Measurements from ENCODE around the gene NAGPA. TPM values are rescaled to one million over a fixed set of nuclear protein-coding genes. Genes with fewer than 3 reads are reported as not detected.
"Not testable (repeated sequence)": the region's sequence is repeated elsewhere in the genome, so short reads cannot be mapped to it uniquely, and the experiment has no call there.

Gene NAGPA
- total RNA-seq, 1 experiment from 2014 or later, result 12.5 TPM

- TF ChIP-seq PRDM15 (CRISPR knock-in tag; IDR thresholded peaks at IDR 0.05), result no peak
- no peak for TF ChIP-seq EMX1 (CRISPR knock-in tag; IDR thresholded peaks at IDR 0.05)
- no peak for TF ChIP-seq TEAD4 (CRISPR knock-in tag; IDR thresholded peaks at IDR 0.05)
- no peak for TF ChIP-seq ATF3 (CRISPR knock-in tag; conservative IDR thresholded peaks at IDR 0.05)
These were observed 11.9 kb upstream of the NAGPA start (continued) for GRCh38 chr16:5045499-5046115.

GRCh38 chr16:5044581-5044980, 10.8 kb upstream of the NAGPA start:
- H3K9me3 Mint-ChIP-seq, POLR2A ChIA-PET: not testable (repeated sequence)
- peaks cover 12% of the 10 kb centered on the region for H3K27me3 Mint-ChIP-seq (ENCODE audit: low read depth)

GRCh38 chr16:5044011-5044540, 10.3 kb upstream of the NAGPA start:
- no peak for DNase-seq (ENCODE audit: low spot score)
- CTCF ChIA-PET, result no interaction called here
- TF ChIP-seq ESRRA (CRISPR knock-in tag; IDR thresholded peaks at IDR 0.05; ENCODE audit: borderline replicate concordance) (no peak), TEAD4 (CRISPR knock-in tag; IDR thresholded peaks at IDR 0.05) (no peak), ATF6 (CRISPR knock-in tag; IDR thresholded peaks at IDR 0.05) (no peak), ZNF671 (CRISPR knock-in tag; IDR thresholded peaks at IDR 0.05) (no peak), ETV6 (CRISPR knock-in tag; IDR thresholded peaks at IDR 0.05) (no peak), USF2 (CRISPR knock-in tag; IDR thresholded peaks at IDR 0.05) (no peak), FOXJ3 (CRISPR knock-in tag; IDR thresholded peaks at IDR 0.05; ENCODE audit: borderline replicate concordance) (no peak), AFF4 (CRISPR knock-in tag; IDR thresholded peaks at IDR 0.05; ENCODE audit: borderline replicate concordance) (no peak), FOXP1 (CRISPR knock-in tag; IDR thresholded peaks at IDR 0.05; ENCODE audit: borderline replicate concordance) (no peak), ZNF423 (CRISPR knock-in tag; IDR thresholded peaks at IDR 0.05) (no peak), ERG (CRISPR knock-in tag; IDR thresholded peaks at IDR 0.05) (no peak), ELF4 (CRISPR knock-in tag; IDR thresholded peaks at IDR 0.05; ENCODE audit: low read depth) (no peak), USF1 (CRISPR knock-in tag; IDR thresholded peaks at IDR 0.05) (no peak)

More at GRCh38 chr16:5044581-5044980, 10.8 kb upstream of the NAGPA start:
- not testable (repeated sequence) for DNase-seq (ENCODE audit: low spot score); H3K27ac Mint-ChIP-seq; H3K36me3 Mint-ChIP-seq; H3K4me3 Mint-ChIP-seq; ATAC-seq; H3K4me1 Mint-ChIP-seq
- CTCF ChIA-PET, result interaction anchor here (0.9 to 2.9 kb wide), 3 partner anchors 12 to 40 kb away, joined by 3 to 14 read pairs (median 6); no protein-coding TSS in a partner anchor

More at GRCh38 chr16:5044011-5044540, 10.3 kb upstream of the NAGPA start:
- H3K27ac Mint-ChIP-seq, result no peak overlapping the region
- no peaks in the 10 kb centered on the region; the same call in 1 of the 2 replicates for H3K9me3 Mint-ChIP-seq
- H3K4me3 Mint-ChIP-seq, result no peak overlapping the region
- no peak for ATAC-seq
- H3K4me1 Mint-ChIP-seq, result 0 out of 2 replicates have a peak, but pooled peaks cover 4% of the 10 kb centered on the region
- H3K36me3 Mint-ChIP-seq, result no peaks in the 10 kb centered on the region
- POLR2A ChIA-PET, result no interaction called here
- peaks cover 10% of the 10 kb centered on the region for H3K27me3 Mint-ChIP-seq (ENCODE audit: low read depth)

Measured in WTC11 (cell line).